NCI-H1694 (cell line): ENCODE measurements around the gene PRKCA.
"Not testable (repeated sequence)": the region's sequence is repeated elsewhere in the genome, so short reads cannot be mapped to it uniquely, and the experiment has no call there.

ENCODE experiments used
- DNase-seq: peaks from one replicate; lab custom pipeline; 2025; lab: John Stamatoyannopoulos, UW

The PRKCA gene

DNA sequence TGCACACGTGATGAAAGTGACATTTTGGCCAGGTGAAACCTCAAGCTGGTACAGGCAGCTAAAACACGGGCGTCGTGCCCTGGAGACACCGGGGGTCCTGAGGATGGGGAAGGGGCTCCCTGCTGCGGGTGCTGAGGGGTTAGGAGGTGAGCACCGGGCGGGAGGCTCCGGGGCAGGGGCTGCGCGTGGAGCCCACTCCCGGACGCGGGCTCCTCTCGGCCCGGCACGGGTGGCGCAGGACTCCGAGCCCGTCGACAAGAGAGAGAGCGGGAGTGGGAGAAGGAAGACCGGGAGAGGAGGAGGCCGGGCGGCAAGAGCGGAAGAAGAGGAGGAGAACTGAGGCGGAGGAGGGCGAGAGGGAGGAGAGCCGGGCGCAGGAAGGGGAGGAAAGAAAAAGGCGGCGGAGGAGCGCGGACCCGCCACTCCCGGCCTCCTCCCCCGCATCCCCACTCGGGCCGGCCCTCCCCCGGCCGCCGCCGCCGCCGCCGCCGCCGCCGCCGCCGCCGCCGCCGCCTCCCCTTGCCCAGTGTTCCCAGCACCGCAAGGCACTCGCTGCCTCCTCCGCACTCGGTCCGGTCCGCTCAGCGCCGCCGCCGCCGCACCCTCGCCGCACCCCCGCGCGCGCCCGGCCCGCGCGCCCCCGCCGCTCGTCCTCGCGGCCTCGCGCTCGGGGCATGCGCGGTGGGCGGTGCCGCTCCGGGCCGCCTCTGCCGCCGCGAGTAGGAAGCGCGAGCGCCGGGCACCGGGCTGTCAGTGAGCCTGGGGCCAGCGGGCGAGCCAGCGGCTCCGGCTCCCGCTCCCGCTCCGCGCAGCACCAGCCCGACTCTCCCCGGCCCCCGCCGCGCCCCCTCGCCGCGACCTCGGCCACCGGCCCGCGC is at the start of gene PRKCA:
PRKCA (plus strand) TSS at position 750 of the 878 bp plus-strand sequence.
- DNase-seq, result no peak

DNA sequence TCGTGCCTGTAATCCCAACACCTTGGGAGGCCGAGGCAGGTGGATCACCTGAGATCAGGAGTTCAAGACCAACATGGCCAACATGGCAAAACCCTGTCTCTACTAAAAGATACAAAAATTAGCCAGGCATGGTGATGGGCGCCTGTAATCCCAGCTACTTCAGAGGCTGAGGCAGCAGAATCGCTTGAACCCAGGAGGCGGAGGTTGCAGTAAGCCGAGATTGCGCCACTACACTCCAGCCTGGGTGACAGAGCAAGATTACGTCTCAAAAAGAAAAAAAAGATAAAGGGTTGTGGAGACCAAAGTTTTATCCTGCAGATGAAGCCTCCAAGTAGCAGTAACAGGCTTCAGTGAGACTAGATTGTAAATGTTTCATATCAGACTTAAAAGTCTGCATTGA is 49.0 kb upstream of the PRKCA start:
- not testable (repeated sequence) for DNase-seq

DNA sequence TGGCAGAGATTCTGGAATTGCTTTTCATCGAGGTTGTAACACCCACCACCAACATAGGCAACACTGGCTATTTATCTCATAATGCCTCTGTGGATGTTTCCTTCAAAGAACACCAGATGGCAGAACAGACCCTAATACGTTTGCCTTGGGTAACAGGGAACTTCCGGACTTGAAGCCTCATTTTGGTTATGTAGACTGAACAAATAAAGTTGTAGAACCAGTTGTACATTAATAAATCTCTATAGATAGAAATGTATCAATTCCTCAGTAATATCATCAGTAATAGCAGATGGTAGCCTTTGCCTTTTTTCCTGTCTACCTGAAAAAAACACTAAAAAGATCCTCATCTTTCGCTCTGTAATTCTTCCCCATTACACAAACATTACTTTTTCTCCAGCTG is 47.3 kb upstream of the PRKCA start:
- DNase-seq, result no peak

- DNase-seq, result no peak
Observed at GRCh38 chr17:66255527-66255971, 46.9 kb upstream of the PRKCA start.

DNA sequence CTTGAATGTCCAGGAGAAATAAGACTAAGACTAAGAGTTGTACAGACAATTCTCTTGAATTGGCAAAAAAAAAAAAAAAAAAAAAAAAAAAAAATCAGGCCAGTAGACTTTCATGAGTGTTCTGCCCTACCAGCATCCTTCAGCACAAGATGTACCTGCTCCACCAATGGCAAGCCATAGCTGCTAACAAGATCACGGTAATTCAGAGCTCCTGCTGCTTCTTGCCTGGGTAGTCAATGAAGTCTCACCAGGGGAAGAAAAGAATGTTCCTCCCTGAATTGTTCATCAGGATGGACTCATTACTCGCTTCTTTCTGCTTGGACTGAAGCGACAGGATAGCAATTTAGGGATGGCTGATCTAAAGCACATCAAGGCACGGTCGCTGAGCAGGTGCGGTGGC is 42.1 kb upstream of the PRKCA start:
- DNase-seq, result no peak

DNA sequence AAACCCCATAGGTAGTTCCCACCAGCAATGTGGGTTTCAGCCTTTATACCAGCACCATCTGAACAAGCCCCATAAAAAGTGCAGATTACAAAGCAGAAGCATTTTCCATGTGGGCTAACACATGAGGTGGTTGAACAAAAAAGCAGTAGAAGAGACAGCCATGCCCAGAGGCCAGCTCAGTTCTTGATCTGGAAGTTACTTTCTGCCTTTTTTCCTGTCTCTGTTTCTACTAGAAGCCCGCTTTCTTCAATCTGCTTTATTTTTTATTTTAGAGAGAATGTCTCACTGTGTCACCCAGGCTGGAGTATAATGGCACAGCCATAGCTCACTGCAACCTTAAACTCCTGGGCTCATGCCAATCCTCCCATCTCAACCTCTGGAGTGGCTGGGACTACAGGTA is 41.7 kb upstream of the PRKCA start:
- DNase-seq, result no peak

- no peak for DNase-seq
Observed at GRCh38 chr17:66262767-66263166, 39.6 kb upstream of the PRKCA start.

- no peak for DNase-seq
Observed at GRCh38 chr17:66264696-66265095, 37.7 kb upstream of the PRKCA start.

DNA sequence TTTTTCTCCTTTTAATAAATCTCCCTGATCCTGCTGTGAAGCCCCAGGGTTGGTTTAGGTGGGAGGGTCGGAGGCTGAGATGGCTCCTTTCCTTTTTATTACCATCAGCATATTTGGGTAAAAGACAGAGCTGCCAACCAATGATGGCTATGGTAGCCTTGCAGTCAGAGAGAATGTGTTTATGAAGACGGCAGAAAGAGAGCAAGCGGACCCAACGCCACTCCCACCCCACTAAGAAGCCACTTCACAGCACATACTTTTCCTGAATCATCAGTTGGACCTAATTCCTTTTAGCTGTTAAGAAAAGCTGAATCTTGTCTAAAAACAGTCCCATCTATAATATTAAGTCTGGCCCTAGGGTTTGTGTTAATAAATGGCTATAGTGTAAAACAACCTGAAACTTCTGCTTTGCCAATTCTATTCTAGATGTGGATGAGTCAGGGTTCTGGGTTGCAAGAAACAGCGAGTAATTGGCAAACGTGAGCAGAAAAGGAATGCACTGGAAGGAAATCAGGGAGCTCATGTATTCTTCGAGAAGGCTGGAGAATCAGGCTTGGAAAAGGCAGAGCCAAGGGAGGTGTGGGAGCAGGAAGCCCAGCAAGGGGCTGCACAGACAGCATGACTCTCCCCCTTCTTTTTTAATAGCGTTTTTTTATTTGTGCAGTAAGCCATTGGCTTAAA is 34.0 kb upstream of the PRKCA start:
- no peak for DNase-seq

DNA sequence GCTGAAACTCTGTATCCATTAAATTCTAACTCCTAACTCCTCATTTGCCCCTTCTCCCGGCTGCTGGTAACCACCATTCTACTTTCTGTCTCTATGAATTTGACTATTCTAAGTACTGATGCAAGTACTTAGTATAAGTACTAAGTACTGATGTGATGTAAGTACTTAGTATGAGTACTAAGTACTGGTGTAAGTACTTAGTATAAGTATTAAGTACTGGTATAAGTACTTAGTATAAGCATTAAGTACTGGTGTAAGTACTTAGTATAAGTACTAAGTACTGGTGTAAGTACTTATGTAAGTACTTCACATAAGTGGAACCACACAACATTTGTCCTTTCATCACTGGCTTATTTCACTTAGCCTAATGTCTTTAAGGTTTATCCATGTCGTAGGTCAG is 32.3 kb upstream of the PRKCA start:
- no peak for DNase-seq

GRCh38 chr17:66271512-66271911 is 30.9 kb upstream of the PRKCA start:
- no peak for DNase-seq

DNA sequence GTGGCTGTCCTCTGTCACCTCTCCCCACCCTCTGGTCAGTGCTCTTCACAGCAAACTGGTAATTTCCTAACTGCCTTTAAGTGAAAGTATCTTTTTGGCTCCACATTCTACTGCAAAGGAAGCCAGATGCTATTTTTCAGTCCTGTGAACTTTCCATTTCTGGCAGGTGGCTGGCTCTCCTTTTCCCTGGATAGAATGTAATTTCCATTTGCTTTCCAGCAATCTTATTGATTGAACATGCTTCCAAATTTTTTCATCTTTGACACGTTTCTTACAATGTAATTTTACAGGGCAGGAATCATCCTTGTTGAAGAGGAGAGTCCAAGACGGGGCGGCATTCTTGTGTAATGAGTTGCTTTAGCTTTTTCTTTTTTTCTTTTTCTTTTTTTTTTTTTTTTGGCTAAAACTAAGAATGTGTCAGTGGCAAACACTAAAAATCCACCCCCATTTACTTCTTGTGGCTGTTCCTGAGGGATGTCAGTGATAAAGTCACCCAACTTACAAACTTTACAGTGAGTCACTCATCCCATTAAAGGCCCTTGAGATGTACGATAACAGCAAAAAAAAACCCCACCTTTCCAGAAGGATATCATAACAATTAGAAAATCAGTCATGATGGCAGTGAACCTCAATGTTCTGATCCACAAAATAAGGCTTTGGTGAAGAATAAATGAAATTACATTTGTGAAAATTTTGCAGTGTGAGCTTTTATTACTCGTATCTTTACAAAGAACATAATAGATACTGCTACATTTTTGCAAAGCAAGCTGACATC is 29.4 kb upstream of the PRKCA start:
- DNase-seq, result no peak

GRCh38 chr17:66273586-66273848 is 28.9 kb upstream of the PRKCA start:
- DNase-seq, result no peak

DNA sequence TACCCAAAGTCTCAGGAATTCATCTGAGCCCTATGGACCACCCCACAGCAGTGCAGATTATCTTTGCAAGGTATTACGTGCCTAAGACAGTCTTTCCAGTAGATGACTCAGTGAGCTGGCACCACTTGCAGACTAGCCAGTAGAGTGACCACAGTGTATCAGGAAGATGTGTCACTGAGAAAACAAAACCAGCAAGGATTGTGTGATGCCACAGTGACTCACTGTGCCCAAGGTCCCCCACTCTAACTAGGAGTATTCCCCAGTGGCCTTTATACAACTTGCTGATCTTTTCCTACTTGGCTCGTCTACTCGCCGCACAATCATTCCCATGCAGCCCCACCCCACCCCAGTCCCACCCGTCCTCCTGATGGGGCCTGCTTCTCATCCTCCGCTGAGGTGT is 26.8 kb upstream of the PRKCA start:
- DNase-seq, result no peak

DNA sequence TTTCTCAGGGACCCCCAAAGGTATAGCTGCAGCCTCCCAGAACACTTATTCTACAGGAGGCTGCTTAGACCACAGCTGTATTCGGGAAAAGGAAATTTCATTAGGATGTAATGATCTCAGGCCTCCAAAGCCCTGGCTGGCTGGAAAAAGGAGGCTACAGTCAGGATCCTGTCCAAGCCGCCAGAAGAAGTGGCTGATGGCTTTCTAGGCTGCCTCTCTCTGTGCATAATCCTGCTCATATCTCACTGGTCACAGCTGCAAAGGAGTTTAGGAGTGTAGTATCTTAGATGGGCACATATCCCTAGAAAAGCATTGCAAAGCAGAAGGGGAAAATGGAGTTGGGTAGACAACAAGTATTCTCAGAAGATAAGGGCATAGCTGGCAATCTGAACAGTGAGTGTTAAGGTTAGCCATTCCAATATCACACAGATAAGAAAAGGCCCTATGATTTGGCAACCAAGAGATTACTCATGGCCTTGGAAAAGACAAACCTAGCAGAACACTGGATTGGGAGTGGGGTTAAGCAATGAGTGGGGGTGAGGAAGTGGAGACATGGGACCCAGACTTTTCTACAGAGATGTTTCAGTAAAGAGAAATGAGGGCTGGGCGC is 26.0 kb upstream of the PRKCA start:
- DNase-seq, result no peak

DNA sequence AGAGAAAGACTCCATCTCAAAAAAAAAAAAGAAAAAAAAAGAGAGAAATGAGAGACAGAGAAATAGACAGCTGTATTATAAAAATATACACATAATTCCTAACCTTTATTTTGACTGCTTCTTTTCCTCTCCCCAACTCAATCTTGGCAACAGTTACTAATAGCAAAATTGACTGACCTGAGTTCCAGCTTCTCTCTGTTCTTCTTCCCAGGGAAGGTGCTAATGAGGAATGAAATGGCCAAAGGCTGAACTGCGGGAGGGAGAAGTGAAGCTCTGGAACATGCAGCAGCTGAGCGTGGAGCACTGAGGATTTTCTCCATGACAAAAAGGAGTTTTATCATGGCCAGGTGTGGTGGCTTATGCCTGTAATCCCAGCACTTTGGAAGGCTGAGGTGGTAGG is 25.2 kb upstream of the PRKCA start:
- no peak for DNase-seq

DNA sequence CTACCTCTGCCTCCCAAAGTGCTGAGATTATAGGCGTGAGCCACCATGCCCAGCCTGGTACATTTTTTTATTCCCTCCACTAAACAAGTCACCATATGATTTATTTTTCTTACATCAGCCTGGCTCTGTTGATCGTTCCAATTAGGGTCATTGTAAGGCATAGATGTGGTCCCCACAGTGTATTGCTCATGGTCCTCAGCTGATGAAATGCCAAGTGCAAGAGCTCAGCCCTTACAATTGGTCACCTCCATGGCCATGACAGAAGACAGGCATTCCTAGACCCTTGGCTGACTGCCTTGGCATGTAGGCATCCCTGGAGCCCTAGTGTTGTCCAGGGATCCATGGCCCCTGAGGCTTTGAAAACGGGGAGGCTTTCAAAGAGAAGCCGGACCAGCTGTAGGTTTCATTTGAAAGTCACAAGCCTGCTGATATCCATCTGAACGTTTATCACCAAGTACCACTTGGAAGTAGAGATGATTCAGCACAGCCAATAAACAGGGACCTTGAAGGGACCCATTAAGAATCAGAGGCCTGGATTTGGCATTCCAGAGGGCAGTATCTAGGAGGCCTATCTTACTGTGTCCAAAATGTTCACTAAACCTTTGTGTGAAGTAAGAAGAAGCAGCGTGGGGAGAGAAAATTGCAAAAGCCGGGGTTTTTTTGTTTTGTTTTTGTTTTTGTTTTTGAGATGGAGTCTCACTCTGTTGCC is 20.6 kb upstream of the PRKCA start:
- DNase-seq, result no peak

DNA sequence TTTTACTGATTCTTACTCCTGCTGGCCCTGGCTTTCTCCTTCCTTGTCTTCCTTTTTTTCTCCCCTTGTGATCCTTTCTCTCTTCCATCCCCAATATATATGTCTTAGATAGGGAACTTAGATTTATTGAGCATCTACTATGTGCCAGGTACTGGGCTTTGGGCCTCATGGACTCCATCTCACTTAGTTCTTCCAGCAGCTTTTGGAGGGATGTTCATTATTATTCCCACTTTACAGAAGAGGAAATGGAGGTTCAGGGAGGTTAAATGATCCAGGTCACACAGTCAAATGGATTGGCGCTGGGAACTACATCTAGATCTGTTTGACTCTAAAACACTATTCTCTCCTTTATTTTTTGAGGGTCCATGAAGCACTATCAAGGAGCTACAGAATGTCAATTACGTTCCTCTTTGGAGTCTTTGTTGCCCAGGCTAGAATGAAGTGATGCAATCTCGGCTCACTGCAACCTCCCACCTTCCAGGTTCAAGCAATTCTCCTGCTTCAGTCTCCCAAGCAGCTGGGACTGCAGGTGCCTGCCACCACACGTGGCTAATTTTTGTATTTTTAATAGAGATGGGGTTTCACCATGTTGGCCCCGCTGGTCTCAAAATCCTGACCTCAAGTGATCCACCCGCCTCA is 19.0 kb upstream of the PRKCA start:
- no peak for DNase-seq

DNA sequence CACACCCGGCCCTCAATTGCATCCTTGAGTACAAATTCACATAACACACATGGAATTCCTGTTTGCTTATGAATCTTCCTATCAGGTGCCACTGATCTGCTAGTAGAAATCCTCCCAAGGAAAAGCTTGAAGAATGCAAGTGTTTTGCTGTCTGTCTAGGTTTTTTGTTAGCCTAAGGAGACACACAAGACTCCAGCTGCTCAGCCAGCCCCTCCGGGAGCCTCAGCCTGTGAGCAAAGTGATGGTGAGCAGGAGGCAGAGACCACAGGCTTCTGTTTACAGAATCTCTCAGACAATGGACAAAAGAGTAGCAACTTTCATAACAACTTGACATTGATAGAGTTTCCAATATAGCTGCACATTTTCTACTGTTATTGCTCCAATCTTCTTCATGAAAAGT is 18.4 kb upstream of the PRKCA start:
- DNase-seq, result no peak

- DNase-seq, result no peak
Observed at GRCh38 chr17:66285149-66285548, 17.3 kb upstream of the PRKCA start.

DNA sequence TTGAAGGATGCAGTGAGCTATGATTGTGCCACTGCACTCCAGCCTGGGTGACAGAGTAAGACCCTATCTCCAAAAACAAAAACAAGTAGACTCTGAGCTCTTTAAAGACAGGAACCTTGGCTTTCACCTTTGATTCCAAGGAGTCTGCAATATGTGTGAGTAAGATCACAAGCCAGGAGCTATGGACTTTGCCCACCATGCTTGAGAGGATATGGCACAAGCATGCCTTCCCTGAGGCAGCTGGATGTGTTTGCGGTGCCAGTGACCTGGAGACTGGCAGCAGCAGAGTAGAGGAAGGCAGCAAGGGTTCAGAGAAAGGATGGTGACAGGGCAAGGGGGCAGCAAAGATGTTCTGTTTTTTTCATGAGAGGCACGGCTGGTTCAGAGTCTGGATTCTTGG is 14.5 kb upstream of the PRKCA start:
- no peak for DNase-seq
